Upper lobe of left lung (tissue), 6 donors: Measurements from ENCODE around the gene LPIN1. TPM values are rescaled to one million over a fixed set of nuclear protein-coding genes. Genes with fewer than 3 reads are reported as not detected.

Experiments used
- ATAC-seq, 2 donors: fragments of 200-7000 bp; cut with Tn5 transposase; one replicate each; pipeline ENCODE4 v1.9.1; 2022; ENCODE audit warnings: mild to moderate bottlenecking in 2 of 2, moderate library complexity in 2 of 2; ENCODE audit not compliant: low FRiP score in 2 of 2
- DNase-seq, 2 donors: peaks; one replicate each; pipeline ENCODE4 v3.0.0-alpha.2; 2019 to 2020
- H3K27ac ChIP-seq, 4 donors: fragments of 200-600 bp; sonication (generic); one replicate each; pipeline ENCODE4 v1.5.1; 2016 to 2019
- H3K27me3 ChIP-seq, 4 donors: fragments of 200-600 bp; sonication (generic); one replicate each; pipeline ENCODE4 v1.5.1; 2017 to 2019
- H3K36me3 ChIP-seq, 4 donors: fragments of 200-600 bp; sonication (generic); one replicate each; pipeline ENCODE4 v1.5.1; 2016 to 2019
- H3K4me1 ChIP-seq, 4 donors: fragments of 200-600 bp; sonication (generic); one replicate each; pipeline ENCODE4 v1.5.1; 2018 to 2019
- H3K4me3 ChIP-seq, 4 donors: fragments of 200-600 bp; sonication (generic); one replicate each; pipeline ENCODE4 v1.5.1; 2017 to 2019; ENCODE audit warnings: mild to moderate bottlenecking in 2 of 4, moderate library complexity in 1 of 4
- H3K9me3 ChIP-seq, 4 donors: fragments of 200-600 bp; sonication (generic); one replicate each; pipeline ENCODE4 v1.5.1; 2018 to 2019
- CTCF ChIP-seq, 6 experiments: fragments of 450-650 bp in 4 of 6; fragments of 200-600 bp in 2 of 6; sonication (generic) in 2 of 6; IDR thresholded peaks; one replicate each; pipeline ENCODE4 v1.5.1; 2016 to 2019; ENCODE audit warnings: antibody characterized with exemption in 6 of 6
- EP300 ChIP-seq, 4 donors: sonication (generic); formaldehyde crosslinking; IDR thresholded peaks; one replicate each; pipeline ENCODE4 v1.5.1; 2017; ENCODE audit warnings: antibody characterized with exemption in 4 of 4, control low read depth in 2 of 4
- POLR2A ChIP-seq, 4 donors: fragments of 450-650 bp; IDR thresholded peaks; one replicate each; pipeline ENCODE4 v1.5.1; 2016 to 2017; ENCODE audit warnings: antibody characterized with exemption in 4 of 4, mild to moderate bottlenecking in 2 of 4
- POLR2AphosphoS5 ChIP-seq, 2 donors: sonication (generic); formaldehyde crosslinking; IDR thresholded peaks; one replicate each; pipeline ENCODE4 v1.5.1; 2017; ENCODE audit warnings: antibody characterized with exemption in 2 of 2
- WGBS, 2 donors: methylation state at CpG; one replicate each; pipeline ENCODE4 v1.1.5; 2017 to 2018; 5-methylcytosine and 5-hydroxymethylcytosine counted together
- total RNA-seq, 6 donors: library from RNA; depleted of rRNA in 4 of 6; stranded (reverse); fragments of >200 nt in 4 of 6; gene quantifications; one replicate each; pipeline versions ENCODE4 v1.1.0 to v1.2.1, GENCODE V29; 2016 to 2021
- donor health status: DM: no; HTN: no; CAD: no; lungs with moderate emphysema.
- donor health status: DM: no; HTN: yes; CAD: no; lungs with severe emphysema.

The LPIN1 gene
- total RNA-seq, 6 donors from 2014 or later = 45.9 to 87.0 (median 54.2) TPM

GRCh38 chr2:11872247-11872947, 126.0 kb downstream of the LPIN1 start:
- TF ChIP-seq EP300 (IDR thresholded peaks at IDR 0.05) (no peak), CTCF (IDR thresholded peaks at IDR 0.05) (no peak), POLR2A (IDR thresholded peaks at IDR 0.05) (no peak), POLR2AphosphoS5 (IDR thresholded peaks at IDR 0.05) (no peak)
- Histone ChIP-seq H3K27ac (no peak overlapping the region), H3K9me3 (no peaks in the 10 kb centered on the region), H3K4me1 (peaks cover 10 to 19% (median 16%) of the 10 kb centered on the region in 4 donors), H3K36me3 (no peaks in the 10 kb centered on the region), H3K4me3 (no peak overlapping the region), H3K27me3 (no peaks in the 10 kb centered on the region)
- WGBS, 2 donors = 38 to 42% methylated on average over 5 of the region's 5 CpGs
- ATAC-seq (no peak), DNase-seq (no peak)

GRCh38 chr2:11872948-11873269, 126.5 kb downstream of the LPIN1 start:
- 63 to 74% methylated on average over 2 of the region's 2 CpGs for WGBS, 2 donors
- no peaks in the 10 kb centered on the region for H3K27me3 ChIP-seq
- TF ChIP-seq EP300 (IDR thresholded peaks at IDR 0.05) = no peak
- TF ChIP-seq CTCF (IDR thresholded peaks at IDR 0.05) = no peak
- no peak for TF ChIP-seq POLR2A (IDR thresholded peaks at IDR 0.05)
- TF ChIP-seq POLR2AphosphoS5 (IDR thresholded peaks at IDR 0.05) = no peak
- ATAC-seq (no peak), DNase-seq (no peak)
- peaks cover 10 to 19% (median 16%) of the 10 kb centered on the region in 4 donors for H3K4me1 ChIP-seq
- H3K9me3 ChIP-seq = no peaks in the 10 kb centered on the region
- H3K4me3 ChIP-seq = no peak overlapping the region
- no peak overlapping the region for H3K27ac ChIP-seq
- H3K36me3 ChIP-seq = no peaks in the 10 kb centered on the region

GRCh38 chr2:11873356-11874154, 127.1 kb downstream of the LPIN1 start:
- H3K36me3 ChIP-seq = no peaks in the 10 kb centered on the region
- no peak overlapping the region for H3K4me3 ChIP-seq
- peak in 1 of 2 donors; percentile 42 for DNase-seq
- ATAC-seq = no peak
- no peaks in the 10 kb centered on the region for H3K27me3 ChIP-seq
- peaks cover 10 to 19% (median 16%) of the 10 kb centered on the region in 4 donors for H3K4me1 ChIP-seq
- no peak overlapping the region for H3K27ac ChIP-seq
- no peaks in the 10 kb centered on the region for H3K9me3 ChIP-seq
- TF ChIP-seq CTCF (IDR thresholded peaks at IDR 0.05) (no peak), POLR2AphosphoS5 (IDR thresholded peaks at IDR 0.05) (no peak), EP300 (IDR thresholded peaks at IDR 0.05) (no peak), POLR2A (IDR thresholded peaks at IDR 0.05) (no peak)
- WGBS, 2 donors = 58 to 59% methylated on average over 11 of the region's 11 CpGs

- WGBS, 2 donors = 88 to 94% methylated on average over 11 to 14 of the region's 15 CpGs
- Histone ChIP-seq H3K9me3 (no peaks in the 10 kb centered on the region), H3K4me1 (peaks cover 10 to 19% (median 16%) of the 10 kb centered on the region in 4 donors), H3K27me3 (no peaks in the 10 kb centered on the region), H3K4me3 (no peak overlapping the region), H3K27ac (no peak overlapping the region), H3K36me3 (no peaks in the 10 kb centered on the region)
- TF ChIP-seq EP300 (IDR thresholded peaks at IDR 0.05) (no peak), POLR2AphosphoS5 (IDR thresholded peaks at IDR 0.05) (no peak), CTCF (IDR thresholded peaks at IDR 0.05) (no peak), POLR2A (IDR thresholded peaks at IDR 0.05) (no peak)
- DNase-seq = no peak
- no peak for ATAC-seq
These were observed 128.4 kb downstream of the LPIN1 start for GRCh38 chr2:11874861-11875260.
